DMS 273 (cell line): Measurements from ENCODE around the gene CDT1.

Source experiments
- DNase-seq: peaks from one replicate; lab custom pipeline; 2025; ENCODE audit not compliant: unreplicated experiment; lab: John Stamatoyannopoulos, UW

The CDT1 gene

DNA sequence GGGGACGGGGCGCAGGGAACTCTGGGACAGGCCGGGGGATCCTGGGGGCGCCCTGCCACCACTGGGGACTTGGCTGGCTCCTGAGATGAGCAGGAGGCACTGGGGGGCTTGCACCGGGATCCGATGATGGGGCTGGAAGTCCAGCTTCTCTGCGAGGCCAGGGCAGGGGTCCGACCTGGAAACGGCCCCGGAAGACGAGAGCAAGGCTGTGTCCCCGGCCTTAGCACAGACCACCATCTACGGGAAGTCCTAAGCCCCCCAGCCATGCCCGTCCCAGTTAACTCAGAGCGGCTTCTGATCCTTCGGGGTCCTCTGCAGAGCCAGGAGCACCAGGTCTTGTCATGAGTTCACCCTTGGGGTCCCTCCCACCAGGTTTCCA is 573 bp downstream of the CDT1 start:
- DNase-seq: no peak

DNA sequence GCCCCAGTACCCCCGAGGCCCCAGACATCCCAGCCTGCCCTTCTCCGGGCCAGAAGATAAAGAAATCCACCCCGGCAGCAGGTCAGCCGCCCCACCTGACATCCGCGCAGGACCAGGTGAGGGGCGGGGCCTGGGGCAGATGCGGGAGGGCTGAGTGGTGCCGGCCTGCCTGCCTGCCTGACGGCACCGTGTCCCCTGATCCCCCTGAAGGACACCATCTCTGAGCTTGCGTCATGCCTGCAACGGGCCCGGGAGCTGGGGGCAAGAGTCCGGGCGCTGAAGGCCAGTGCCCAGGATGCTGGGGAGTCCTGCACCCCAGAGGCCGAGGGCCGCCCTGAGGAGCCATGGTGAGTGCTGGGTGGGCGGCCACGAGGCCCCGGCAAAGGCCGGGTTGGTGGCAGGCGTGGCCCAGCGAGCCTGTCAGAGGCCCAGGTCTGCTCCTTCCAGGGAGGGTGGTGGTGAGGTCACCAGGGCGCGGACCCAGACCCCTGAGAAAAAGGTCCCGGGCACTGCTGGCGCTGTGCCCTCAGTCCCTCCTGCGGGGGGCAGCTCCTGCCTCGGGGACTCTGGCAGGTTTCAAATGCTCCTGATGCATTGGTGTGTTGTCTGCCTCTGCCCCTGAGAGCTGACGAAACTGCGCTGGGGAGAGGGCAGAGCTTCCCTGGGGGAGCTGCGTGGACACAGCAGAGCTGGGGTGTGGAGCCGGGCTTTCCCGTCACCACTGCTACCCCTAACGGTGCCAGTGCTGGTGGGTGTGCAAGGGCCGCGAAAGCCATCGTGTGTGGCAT is 1.2 kb downstream of the CDT1 start:
- DNase-seq: peak; percentile 55

DNA sequence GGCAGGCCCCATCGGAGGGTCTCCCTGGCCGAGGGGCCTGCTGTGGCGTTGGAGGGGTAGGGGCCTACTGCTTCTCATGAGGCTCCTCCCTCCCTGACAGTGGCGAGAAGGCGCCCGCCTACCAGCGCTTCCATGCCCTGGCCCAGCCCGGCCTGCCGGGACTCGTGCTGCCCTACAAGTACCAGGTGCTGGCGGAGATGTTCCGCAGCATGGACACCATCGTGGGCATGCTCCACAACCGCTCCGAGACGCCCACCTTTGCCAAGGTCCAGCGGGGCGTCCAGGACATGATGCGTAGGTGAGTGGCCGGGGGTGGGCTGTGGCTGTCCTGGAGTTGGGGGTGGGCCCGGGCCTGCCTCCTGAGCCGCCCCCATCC is 1.7 kb downstream of the CDT1 start:
- no peak for DNase-seq

DNA sequence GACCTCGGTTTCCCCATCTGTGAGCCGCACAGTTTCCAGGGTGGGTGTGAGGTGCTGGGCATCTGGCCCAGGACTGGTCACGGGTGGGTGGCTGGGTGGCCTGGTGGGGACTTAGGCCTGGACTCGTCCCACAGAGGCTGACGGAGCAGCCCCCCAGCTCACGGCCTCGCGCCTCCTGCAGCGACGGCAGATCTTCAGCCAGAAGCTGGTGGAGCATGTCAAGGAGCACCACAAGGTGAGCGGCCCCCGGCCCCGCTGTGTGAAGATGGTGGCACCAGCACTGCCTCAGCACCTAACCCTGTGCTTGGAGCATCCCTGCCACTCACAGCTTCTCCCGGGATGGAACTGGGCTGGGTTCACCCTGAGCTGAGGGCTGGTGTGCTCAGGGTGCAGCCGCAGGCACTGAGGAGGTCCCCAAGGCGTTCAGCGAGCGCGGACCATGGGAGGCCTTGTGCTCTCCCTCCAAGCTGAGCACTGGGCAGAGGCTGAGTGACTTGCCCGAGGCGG is 2.4 kb downstream of the CDT1 start:
- no peak for DNase-seq

DNA sequence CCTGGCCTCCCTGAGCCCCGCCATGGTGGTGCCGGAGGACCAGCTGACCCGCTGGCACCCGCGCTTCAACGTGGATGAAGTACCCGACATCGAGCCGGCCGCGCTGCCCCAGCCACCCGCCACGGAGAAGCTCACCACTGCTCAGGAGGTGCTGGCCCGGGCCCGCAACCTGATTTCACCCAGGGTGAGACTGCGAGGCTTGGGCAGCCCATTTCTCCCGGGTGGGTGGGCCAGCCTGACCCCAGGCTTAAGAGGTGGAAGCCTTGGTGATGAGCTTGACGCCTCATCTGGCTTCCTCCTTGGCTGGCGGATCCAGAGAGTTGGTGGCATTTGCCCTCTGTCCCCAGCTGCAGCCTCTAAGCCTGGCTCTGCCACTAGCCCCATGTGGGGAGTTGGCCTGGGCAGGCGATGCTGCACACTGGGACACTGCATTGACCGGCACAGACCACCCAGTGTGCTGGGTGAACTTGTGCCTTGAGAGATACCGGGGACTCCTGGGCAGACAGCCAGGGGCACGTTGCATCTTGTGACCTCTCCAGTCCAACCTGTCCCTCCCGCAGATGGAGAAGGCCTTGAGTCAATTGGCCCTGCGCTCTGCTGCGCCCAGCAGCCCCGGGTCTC is 3.0 kb downstream of the CDT1 start:
- peak; percentile 70 for DNase-seq

DNA sequence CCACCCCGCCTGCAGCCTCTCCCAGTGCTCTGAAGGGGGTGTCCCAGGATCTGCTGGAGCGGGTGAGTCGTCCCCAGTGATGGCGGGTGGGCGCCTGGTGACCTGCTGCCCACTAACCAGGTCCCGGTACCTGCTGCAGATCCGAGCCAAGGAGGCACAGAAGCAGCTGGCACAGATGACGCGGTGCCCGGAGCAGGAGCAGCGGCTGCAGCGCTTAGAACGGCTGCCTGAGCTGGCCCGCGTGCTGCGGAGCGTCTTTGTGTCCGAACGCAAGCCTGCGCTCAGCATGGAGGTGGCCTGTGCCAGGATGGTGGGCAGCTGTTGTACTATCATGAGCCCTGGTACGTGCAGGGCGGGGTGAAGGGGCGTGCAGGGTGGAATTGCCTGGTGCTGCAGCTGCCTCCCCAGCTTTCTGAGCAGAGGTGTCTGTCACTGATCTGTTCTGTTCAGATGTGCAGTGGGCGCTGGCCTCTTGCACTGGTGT is 3.6 kb downstream of the CDT1 start:
- DNase-seq: peak; percentile 71

DNA sequence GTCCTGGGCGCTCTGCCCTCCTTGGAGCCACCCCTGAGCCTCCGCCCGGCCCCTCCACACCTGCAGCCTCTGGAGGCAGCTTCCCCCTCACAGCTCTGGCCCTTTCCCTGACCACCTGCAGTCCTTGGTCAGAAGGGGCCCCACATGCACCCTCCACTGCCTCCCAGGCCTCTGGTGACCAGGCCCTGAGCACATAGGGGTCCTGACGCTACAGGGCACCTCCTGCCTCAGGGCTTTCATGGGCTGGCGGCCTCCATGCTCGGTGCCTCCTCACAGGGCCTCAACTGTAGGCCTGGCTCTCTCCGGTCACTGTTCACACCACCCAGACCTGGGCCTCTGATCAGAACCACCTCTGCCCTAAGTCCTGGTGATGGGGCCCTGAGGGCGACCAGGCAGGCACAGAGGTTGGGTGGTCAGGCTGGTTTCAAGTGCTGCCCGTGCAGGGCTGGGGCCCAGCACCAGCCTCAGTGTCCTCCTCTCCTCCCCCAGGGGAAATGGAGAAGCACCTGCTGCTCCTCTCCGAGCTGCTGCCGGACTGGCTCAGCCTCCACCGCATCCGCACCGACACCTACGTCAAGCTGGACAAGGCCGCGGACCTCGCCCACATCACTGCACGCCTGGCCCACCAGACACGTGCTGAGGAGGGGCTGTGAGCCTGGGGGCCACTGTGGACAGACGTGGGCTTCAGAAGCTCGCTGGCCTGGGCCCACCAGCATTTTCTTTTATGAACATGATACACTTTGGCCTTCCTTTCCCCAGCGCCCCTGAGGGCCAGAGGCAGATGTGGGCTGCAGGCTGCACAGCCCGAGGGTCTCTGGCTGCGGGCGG is 4.3 kb downstream of the CDT1 start:
- no peak for DNase-seq

DNA sequence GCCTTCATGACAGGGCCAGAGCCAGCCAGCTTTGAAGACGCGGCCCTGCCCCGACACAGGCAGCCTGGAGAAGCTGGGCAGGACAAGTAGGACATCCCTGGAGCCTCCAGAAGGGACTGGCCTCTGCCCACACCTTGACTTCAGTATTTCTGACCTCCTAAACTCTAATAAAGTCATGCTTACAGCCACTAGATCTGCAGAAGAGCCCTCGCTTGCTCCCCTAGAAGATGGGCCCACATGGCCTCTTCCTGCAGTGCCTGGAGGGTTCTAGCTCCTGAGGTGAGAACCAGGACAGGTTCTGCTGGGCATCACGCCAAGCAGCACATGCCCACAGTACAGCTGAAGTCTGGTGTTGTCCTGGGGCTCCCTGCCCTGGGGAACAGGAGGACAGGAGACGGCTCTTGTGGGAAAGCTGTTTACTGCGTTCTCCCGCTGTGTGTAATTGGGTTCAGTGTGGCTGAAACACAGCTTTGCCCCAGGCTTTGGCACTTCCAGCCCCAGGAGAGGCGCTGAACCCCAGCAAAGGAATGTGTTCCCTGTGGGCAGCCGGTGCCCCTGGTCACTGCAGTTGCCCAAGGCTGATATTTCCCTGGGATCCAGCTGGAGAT is 5.6 kb downstream of the CDT1 start:
- peak; percentile 68 for DNase-seq

DNA sequence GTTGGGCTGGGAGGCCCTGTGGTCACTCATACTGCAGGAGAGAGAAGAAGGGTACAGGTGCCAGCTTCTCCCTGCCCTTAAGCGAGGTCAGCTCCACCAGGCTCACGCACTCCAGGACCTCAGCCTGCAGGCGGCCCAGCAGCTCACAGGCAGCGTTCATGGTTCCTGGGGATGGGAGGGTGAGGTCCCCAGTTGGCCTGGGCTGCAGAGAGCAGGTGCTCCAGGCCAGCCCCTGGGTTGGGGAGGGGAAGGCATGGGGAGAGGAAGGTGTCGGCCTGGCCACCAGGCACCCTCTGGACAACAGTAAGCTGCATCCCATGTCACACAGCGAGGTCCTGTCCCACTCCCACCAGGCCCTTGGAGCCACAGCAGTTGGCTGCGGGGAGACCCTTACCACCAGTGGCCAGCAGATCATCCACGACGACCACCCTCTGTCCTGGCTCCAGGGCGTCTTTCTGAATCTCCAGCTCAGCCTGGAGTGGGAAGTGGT is 6.1 kb downstream of the CDT1 start:
- peak; percentile 62 for DNase-seq

DNA sequence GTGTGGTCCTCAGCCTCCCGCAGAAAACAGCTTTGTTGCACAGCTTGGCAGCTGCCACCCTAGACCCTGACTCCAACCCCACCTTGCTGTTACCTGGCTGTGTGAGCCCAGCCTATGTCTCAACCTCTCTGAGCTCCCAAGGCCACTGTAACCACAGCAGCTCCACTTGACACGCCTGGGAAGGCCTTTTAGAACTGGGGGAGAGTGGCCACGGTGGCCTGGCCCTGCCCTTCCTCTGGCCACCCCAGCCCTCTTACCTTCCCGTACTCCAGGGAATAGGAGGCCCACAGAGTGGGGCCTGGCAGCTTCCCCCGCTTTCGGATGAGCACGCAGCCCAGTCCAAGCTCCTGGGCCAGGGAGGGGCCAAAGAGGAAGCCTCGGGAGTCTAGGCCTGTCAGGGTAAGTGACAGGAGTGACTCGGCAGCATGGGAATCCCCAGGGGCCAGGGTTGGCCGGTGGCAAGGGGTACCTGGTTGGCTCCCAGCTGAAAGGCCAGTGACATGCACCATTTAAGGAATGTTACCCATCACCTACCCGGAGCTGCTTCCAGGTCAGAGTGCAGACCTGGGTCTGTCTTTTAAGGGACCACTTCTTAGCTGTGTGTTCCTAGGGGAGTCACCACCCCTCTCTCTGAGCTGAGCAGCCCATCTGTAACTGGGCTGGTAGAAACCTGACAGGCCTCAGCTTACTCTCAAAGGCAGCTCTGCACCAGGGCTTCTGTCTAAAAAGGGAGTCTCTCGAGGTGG is 6.8 kb downstream of the CDT1 start:
- peak; percentile 71 for DNase-seq

DNA sequence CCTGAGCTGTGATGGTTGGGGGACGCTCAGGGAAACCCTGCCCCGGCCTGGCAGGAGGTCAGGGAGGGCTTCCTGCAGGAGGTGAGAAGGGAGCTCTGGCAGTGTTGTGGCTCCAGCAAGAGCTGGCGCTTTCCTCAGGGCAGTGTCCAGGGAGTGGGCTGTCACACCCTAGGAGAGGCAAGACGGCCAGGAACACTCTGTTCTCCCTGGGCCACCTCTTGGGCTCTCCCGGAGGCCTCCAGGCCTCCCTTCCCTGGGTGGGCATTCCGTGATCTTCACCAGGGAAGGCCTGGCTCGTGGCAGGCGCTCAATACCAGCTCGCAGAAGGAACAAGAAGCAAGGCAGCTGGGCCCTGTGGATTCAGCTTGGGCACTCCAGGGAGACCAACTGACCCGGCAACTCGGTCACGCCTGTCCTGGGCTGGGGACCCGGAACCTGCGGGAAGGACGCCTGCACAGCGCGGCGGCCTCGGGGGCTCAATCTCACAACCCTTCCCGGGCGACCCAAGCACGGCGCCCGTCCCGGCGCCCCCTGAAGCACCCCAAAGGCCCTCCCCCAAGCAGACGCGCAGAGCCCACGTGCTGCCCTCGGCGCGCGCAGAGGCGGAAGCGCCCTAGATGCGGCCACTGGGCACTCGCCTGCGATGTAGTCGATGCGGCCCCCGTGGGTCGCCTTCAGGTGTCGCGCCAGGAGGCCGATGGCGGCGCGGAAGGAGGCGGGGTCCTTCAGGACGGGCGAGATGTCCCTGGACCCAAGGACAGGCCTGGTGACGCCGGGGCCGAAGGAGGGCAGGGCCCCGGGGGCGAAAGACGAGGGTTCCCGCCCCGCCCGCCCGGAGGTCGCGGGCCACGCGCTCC is 7.6 kb downstream of the CDT1 start:
- peak; percentile 91 for DNase-seq

DNA sequence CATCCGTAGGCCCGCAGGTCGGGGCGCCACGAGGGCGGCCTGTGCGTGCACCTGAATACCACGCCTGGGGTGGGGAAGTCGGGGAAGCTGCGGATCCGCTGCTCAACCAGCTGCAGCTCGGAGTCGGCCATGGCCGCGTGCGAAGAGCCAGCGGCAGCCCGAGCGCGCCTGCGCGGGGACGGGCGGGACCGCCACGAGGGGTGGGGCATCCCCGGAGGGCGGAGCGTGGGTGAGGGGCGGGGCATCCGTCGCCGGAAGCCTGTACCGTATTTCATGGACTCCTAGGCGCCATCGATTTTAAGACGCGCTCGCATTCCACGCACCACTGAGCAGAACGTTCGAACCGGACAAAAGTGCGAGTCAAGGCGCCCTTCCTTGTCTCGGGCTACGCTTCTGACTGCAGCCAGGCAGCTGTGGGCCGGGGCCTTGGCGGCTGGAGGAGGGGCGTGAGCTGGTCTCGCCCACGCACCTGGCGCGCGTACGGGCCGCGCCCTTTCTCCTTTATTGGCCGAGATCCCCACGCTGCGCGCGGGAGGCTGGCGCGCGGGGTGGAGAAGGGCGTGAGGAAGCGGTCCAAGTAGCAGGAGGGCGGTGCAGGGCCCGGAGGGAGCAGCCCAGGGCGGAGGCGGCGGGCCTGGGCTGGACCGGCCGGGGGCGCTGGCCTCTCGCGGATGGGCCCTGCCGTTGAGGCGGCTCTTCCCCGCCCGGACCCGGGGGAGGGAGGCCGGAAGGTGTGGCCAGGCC is 8.4 kb downstream of the CDT1 start, which contains the start of gene APRT:
Gene APRT (minus strand): TSS at position 160 of the 744 bp plus-strand sequence. CDS start 29 bp downstream, at position 131.
- DNase-seq: peak; percentile 95

DNA sequence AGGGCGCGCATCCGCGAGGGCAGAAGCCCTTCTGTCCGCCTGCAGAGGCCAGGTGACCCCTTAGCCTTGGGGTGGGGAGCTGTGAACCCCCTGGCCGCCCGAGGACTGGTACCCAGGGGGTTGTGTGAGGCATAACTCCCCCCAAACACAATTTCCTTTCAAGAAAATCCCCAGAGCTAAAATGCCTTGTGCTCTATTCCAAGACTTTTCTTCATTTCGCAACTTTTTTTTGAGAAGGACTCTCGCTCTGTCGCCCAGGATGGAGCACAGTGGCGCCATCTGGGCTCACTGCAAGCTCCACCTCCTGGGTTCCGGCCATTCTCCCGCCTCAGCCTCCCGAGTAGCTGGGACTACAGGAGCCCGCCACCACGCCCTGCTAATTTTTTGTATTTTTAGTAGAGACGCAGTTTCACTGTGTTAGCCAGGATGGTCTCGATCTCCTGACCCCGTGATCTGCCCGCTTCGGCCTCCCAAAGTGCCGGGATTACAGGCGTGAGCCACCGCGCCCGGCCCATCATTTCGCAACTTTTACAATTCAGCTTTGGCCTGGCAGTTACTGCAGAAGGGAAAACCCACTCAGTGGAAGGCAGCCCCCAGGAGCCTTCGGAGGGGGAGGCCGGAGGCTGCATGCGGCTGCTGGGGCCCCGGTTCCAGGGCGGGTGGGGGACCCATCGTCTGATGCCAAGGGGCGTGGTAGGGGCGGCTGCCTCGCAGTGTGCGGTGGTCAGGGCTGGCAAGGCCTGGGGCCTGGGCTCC is 9.1 kb downstream of the CDT1 start:
- DNase-seq: peak; percentile 73

DNA sequence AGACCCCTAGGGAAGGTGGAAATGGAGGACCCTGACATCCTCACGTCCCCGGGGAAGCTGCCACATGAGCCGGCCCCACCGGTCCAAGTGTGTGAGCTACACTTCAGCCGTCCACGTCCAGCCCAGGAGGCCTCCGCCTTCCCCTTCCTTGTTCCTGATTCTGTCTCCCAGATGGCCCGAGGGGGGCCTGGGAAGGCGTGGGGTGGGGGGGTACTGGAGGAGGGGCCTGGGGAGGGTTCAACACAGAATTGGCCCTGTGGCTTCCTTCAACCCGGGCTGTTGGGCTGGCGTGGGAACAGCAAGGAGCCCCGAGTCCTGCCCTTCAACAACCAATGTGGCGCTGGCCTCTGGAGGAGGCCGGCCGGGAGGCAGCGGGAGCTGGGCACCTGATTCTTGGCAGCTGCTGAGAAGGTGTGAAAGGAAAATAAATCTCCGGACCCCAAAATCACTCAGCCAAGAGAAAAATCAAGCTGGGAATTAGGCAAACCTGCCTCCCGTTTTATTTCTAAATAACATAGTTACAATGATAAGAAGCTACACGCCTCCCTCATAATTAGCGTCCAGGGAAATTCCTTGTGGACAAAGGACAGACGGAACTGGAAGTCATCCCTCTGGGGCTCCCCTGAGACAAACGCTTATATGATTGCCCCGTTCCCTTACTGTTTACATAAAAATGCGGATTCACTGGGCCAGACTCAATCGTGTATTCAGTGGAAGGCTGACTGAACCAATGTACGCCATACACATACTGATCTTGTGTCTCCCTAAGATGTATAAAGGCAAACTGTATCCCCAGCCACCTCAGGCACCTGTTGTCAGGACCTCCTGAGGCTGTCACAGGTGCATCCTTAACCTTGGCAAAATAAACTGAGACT is 9.9 kb downstream of the CDT1 start:
- no peak for DNase-seq

DNA sequence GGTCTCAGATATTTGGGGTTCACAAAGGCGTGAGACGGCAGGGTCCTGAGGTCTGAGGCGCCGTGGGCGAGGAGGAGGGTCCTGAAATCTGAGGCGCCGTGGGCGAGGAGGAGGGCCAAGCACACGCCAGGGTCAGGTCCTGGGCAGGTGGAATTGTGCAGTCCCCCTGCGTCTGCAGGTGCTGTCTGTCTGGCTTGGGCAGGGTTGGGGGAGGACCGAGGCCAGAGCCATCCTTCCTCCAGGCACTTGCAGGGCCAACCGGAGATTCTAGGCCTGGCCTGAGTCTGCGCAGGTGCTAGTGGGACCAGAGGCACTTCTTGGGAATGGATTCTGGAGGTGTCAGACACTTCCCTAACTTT is 10.5 kb downstream of the CDT1 start:
- no peak for DNase-seq

DNA sequence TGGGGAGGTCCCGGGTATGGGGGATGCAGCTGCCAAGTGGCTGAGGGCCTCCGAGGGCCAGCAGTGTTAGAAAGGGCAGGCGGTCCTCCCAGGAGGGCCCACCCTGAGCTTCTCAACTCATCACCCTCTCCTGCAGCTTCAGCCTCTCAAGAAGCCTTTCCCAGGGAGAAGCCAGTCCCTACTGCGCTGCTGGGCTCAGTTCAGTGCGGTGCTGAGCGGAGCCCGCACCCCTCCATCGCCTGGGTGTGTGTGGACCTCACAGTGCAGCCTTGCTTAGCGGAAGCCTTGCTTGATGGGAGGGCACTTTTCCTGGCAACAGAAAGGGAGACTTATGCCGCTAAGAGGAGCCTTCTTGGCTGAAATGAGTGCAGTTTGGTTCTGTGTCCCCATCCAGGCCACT is 11.6 kb downstream of the CDT1 start:
- no peak for DNase-seq
